NB4 (cell line): Measurements from ENCODE around the gene MORC1.

ENCODE experiments used
- DNase-seq: peaks from one replicate; pipeline ENCODE4 v3.0.0; 2010; ENCODE audit warnings: low read depth
- H3K4me3 ChIP-seq: one replicate; pipeline ENCODE4 v1.5.1; 2011; ENCODE audit warnings: mild to moderate bottlenecking, low read depth, low read length, moderate library complexity
- CTCF ChIP-seq: IDR thresholded peaks from one replicate; pipeline ENCODE4 v1.5.1; 2012; ENCODE audit warnings: low read depth, low read length
- MAX ChIP-seq: IDR thresholded peaks from 2 replicates; pipeline ENCODE4 v1.6.1; 2011; ENCODE audit warnings: low read depth, low read length
- MYC ChIP-seq: IDR thresholded peaks from 2 replicates; pipeline ENCODE4 v1.6.1; 2011; ENCODE audit warnings: low read depth, low read length
- POLR2A ChIP-seq: IDR thresholded peaks from 2 replicates; pipeline ENCODE4 v1.6.1; 2011; ENCODE audit warnings: mild to moderate bottlenecking; ENCODE audit not compliant: insufficient read length; ENCODE audit errors: extremely low read depth

MORC1 gene

GRCh38 chr3:109132801-109133473, 15.0 kb upstream of the MORC1 start:
- no peak for DNase-seq
- TF ChIP-seq MAX (no peak), MYC (no peak), POLR2A (no peak), CTCF (no peak)
- no peak overlapping the region for H3K4me3 ChIP-seq

GRCh38 chr3:109131276-109131675, 13.3 kb upstream of the MORC1 start:
- H3K4me3 ChIP-seq: no peak overlapping the region
- no peak for DNase-seq
- TF ChIP-seq POLR2A (no peak), MYC (no peak), MAX (no peak), CTCF (no peak)

- H3K4me3 ChIP-seq: no peak overlapping the region
- DNase-seq: no peak
- no peak for TF ChIP-seq MYC
Observed at GRCh38 chr3:109127553-109127952, 9.6 kb upstream of the MORC1 start.

GRCh38 chr3:109125902-109126301, 8.0 kb upstream of the MORC1 start:
- no peak for DNase-seq
- no peak overlapping the region for H3K4me3 ChIP-seq
- TF ChIP-seq CTCF: no peak
- TF ChIP-seq MYC: no peak
- TF ChIP-seq POLR2A: no peak
- TF ChIP-seq MAX: no peak

GRCh38 chr3:109122690-109123089, 4.8 kb upstream of the MORC1 start:
- H3K4me3 ChIP-seq: no peak overlapping the region
- TF ChIP-seq MAX: no peak
- no peak for TF ChIP-seq MYC
- TF ChIP-seq POLR2A: no peak
- no peak for TF ChIP-seq CTCF
- DNase-seq: no peak

GRCh38 chr3:109118584-109118983, 650 bp upstream of the MORC1 start:
- no peak overlapping the region for H3K4me3 ChIP-seq
- DNase-seq: no peak
- no peak for TF ChIP-seq POLR2A
- no peak for TF ChIP-seq CTCF
- no peak for TF ChIP-seq MAX
- TF ChIP-seq MYC: no peak
